Liver (tissue), 9 donors: ENCODE data around the gene NXN. TPM values are rescaled to one million over a fixed set of nuclear protein-coding genes. Genes with fewer than 3 reads are reported as not detected.

Experiments used
- DNase-seq: peaks from one replicate; pipeline ENCODE4 v3.0.0-alpha.2; 2017; ENCODE audit warnings: low spot score
- H3K27ac ChIP-seq, 2 donors: one replicate each; pipeline ENCODE4 v1.7.0; 2013; ENCODE audit warnings: inconsistent platforms in 2 of 2, low read length in 2 of 2, control low read depth in 1 of 2, low read depth in 1 of 2, mild to moderate bottlenecking in 1 of 2
- H3K27me3 ChIP-seq, 4 donors: one replicate each; pipeline versions ENCODE4 v1.6.1 to v1.7.0; 2013; ENCODE audit warnings: low read length in 3 of 4, inconsistent platforms in 1 of 4, mild to moderate bottlenecking in 1 of 4, moderate library complexity in 1 of 4; ENCODE audit not compliant: control insufficient read depth in 4 of 4, insufficient read depth in 4 of 4
- H3K36me3 ChIP-seq, 4 donors: one replicate each; pipeline versions ENCODE4 v1.6.1 to v1.7.0; 2013; ENCODE audit warnings: low read length in 3 of 4, mild to moderate bottlenecking in 3 of 4, low read depth in 1 of 4, moderate library complexity in 1 of 4; ENCODE audit not compliant: control insufficient read depth in 4 of 4, insufficient read depth in 3 of 4
- H3K4me1 ChIP-seq, 4 donors: one replicate each; pipeline versions ENCODE4 v1.6.1 to v1.7.0; 2013; ENCODE audit warnings: low read length in 3 of 4, mild to moderate bottlenecking in 3 of 4, moderate library complexity in 1 of 4; ENCODE audit not compliant: control insufficient read depth in 4 of 4, insufficient read depth in 4 of 4
- H3K4me3 ChIP-seq, 3 donors: one replicate each; pipeline versions ENCODE4 v1.6.1 to v1.7.0; 2013; ENCODE audit warnings: low read length in 3 of 3, control low read depth in 1 of 3, low read depth in 1 of 3, mild to moderate bottlenecking in 1 of 3
- H3K9ac ChIP-seq, 2 donors: one replicate each; pipeline ENCODE4 v1.7.0; 2013; ENCODE audit warnings: low read length in 2 of 2, mild to moderate bottlenecking in 2 of 2, moderate library complexity in 2 of 2, control low read depth in 1 of 2, low read depth in 1 of 2
- H3K9me3 ChIP-seq, 4 donors: one replicate each; pipeline versions ENCODE4 v1.6.1 to v1.7.0; 2013; ENCODE audit warnings: low read length in 3 of 4; ENCODE audit not compliant: control insufficient read depth in 4 of 4
- ATF3 ChIP-seq: IDR thresholded peaks from 2 replicates; pipeline ENCODE4 v1.6.1; 2016; ENCODE audit warnings: antibody characterized with exemption
- CTCF ChIP-seq: fragments of 150-350 bp; IDR thresholded peaks from 2 replicates; pipeline ENCODE4 v1.5.1; 2017; ENCODE audit warnings: improper control_type of control experiment, low read depth, low read length; ENCODE audit not compliant: missing input control
- EGR1 ChIP-seq, 2 donors: IDR thresholded peaks; 2 replicates each; pipeline ENCODE4 v1.6.1; 2016 to 2018; ENCODE audit warnings: antibody characterized with exemption in 2 of 2, low read depth in 2 of 2
- FOXA2 ChIP-seq: IDR thresholded peaks from 2 replicates; pipeline ENCODE4 v1.6.1; 2016; ENCODE audit warnings: antibody characterized with exemption
- GABPA ChIP-seq, 2 donors: IDR thresholded peaks in 1 of 2; conservative IDR thresholded peaks in 1 of 2; 2 replicates each; pipeline ENCODE4 v1.6.1; 2016; ENCODE audit warnings: antibody characterized with exemption in 2 of 2, mild to moderate bottlenecking in 1 of 2, moderate library complexity in 1 of 2
- HNF4A ChIP-seq, 2 donors: conservative IDR thresholded peaks; 2 replicates each; pipeline ENCODE4 v1.6.1; 2016; ENCODE audit warnings: antibody characterized with exemption in 2 of 2, mild to moderate bottlenecking in 2 of 2
- JUND ChIP-seq, 2 donors: IDR thresholded peaks; 2 replicates each; pipeline ENCODE4 v1.6.1; 2016; ENCODE audit warnings: antibody characterized with exemption in 2 of 2
- MAX ChIP-seq: IDR thresholded peaks from 2 replicates; pipeline ENCODE4 v1.6.1; 2016; ENCODE audit warnings: antibody characterized with exemption
- NR2F2 ChIP-seq: IDR thresholded peaks from 2 replicates; pipeline ENCODE4 v1.6.1; 2016; ENCODE audit warnings: antibody characterized with exemption
- RAD21 ChIP-seq, 2 donors: IDR thresholded peaks; 2 replicates each; pipeline ENCODE4 v1.6.1; 2016; ENCODE audit warnings: antibody characterized with exemption in 2 of 2, mild to moderate bottlenecking in 2 of 2
- REST ChIP-seq: IDR thresholded peaks from 2 replicates; pipeline ENCODE4 v1.6.1; 2016; ENCODE audit warnings: antibody characterized with exemption, mild to moderate bottlenecking
- RXRA ChIP-seq, 2 donors: IDR thresholded peaks; 2 replicates each; pipeline ENCODE4 v1.6.1; 2017 to 2018; ENCODE audit warnings: antibody characterized with exemption in 2 of 2, mild to moderate bottlenecking in 1 of 2
- SP1 ChIP-seq: IDR thresholded peaks from 2 replicates; pipeline ENCODE4 v1.6.1; 2018; ENCODE audit warnings: antibody characterized with exemption, mild to moderate bottlenecking
- TAF1 ChIP-seq: conservative IDR thresholded peaks from 2 replicates; pipeline ENCODE4 v1.6.1; 2016; ENCODE audit warnings: antibody characterized with exemption, mild to moderate bottlenecking
- YY1 ChIP-seq: IDR thresholded peaks from 2 replicates; pipeline ENCODE4 v1.6.1; 2016; ENCODE audit warnings: antibody characterized with exemption, mild to moderate bottlenecking
- whole genome bisulfite sequencing: extraction: QIAGEN DNeasy Blood & Tissue Kit; methylation state at CpG from one replicate; pipeline ENCODE4 v1.1.7; 2013; 5-methylcytosine and 5-hydroxymethylcytosine counted together
- polyA plus RNA-seq, 2 donors: library from polyadenylated mRNA; stranded (reverse) in 1 of 2; unstranded in 1 of 2; fragments of 200-250 nt in 1 of 2; fragments of >200 nt in 1 of 2; fragmentation: Nextera tagmentation in 1 of 2; extraction: Ambion mirVana in 1 of 2; gene quantifications; one replicate each; pipeline versions ENCODE4 v1.2.1 to v1.2.3, GENCODE V29; 2013 to 2015
- total RNA-seq, 2 donors: library from RNA; depleted of rRNA; stranded (reverse); fragments of >200 nt; gene quantifications; one replicate each; pipeline ENCODE4 v1.2.3, GENCODE V29; 2014
- donor health status: healthy.
- donor health status: healthy.
- donor health status: healthy.
- donor health status: healthy.
- donor health status: healthy.

Gene NXN
- total and polyA plus RNA-seq, 4 donors, result 2.3 to 4.5 (median 3.3) TPM

GRCh38 chr17:921161-921560 lies 58.4 kb downstream of the NXN start:
- Histone ChIP-seq H3K4me1 (no peaks in the 10 kb centered on the region), H3K36me3 (no peaks in the 10 kb centered on the region), H3K27me3 (peaks cover 0 to 2% (median 0%) of the 10 kb centered on the region in 4 donors), H3K9me3 (no peaks in the 10 kb centered on the region), H3K4me3 (no peak overlapping the region), H3K9ac (no peak overlapping the region), H3K27ac (no peak overlapping the region)
- TF ChIP-seq RAD21 (IDR thresholded peaks at IDR 0.05), result no peak
- no peak for TF ChIP-seq CTCF
- TF ChIP-seq TAF1, result no peak
- no peak for TF ChIP-seq YY1
- no peak for TF ChIP-seq MAX
- no peak for TF ChIP-seq JUND (IDR thresholded peaks at IDR 0.05)
- TF ChIP-seq NR2F2, result no peak
- no peak for TF ChIP-seq HNF4A (conservative IDR thresholded peaks at IDR 0.05)
- no peak for TF ChIP-seq REST
- no peak for TF ChIP-seq RXRA (IDR thresholded peaks at IDR 0.05)
- TF ChIP-seq ATF3, result no peak
- TF ChIP-seq GABPA (IDR thresholded peaks at IDR 0.05 in 1 of 2, conservative IDR thresholded peaks at IDR 0.05 in 1 of 2), result no peak
- DNase-seq, result no peak
- WGBS, result 94% methylated on average over 13 of the region's 13 CpGs

- TF ChIP-seq NR2F2, result no peak
- TF ChIP-seq ATF3, result no peak
- TF ChIP-seq YY1, result no peak
- TF ChIP-seq RAD21 (IDR thresholded peaks at IDR 0.05), result no peak
- TF ChIP-seq GABPA (IDR thresholded peaks at IDR 0.05 in 1 of 2, conservative IDR thresholded peaks at IDR 0.05 in 1 of 2), result no peak
- no peak for TF ChIP-seq EGR1 (IDR thresholded peaks at IDR 0.05; ENCODE audit: low read depth in 2 of 2)
- no peak for TF ChIP-seq TAF1
- TF ChIP-seq FOXA2, result no peak
- no peak for TF ChIP-seq SP1
- no peak for TF ChIP-seq HNF4A (conservative IDR thresholded peaks at IDR 0.05)
- TF ChIP-seq RXRA (IDR thresholded peaks at IDR 0.05), result no peak
- no peak for TF ChIP-seq CTCF
- no peak for TF ChIP-seq MAX
- no peak for DNase-seq
These were observed 59.4 kb downstream of the NXN start for GRCh38 chr17:920190-920589.

More at GRCh38 chr17:920190-920589, 59.4 kb downstream of the NXN start:
- H3K36me3 ChIP-seq, result no peaks in the 10 kb centered on the region
- no peak overlapping the region for H3K9ac ChIP-seq
- H3K4me3 ChIP-seq, result no peak overlapping the region
- H3K4me1 ChIP-seq, result no peaks in the 10 kb centered on the region
- no peak overlapping the region for H3K27ac ChIP-seq
- no peaks in the 10 kb centered on the region for H3K9me3 ChIP-seq
- peaks cover 0 to 2% (median 0%) of the 10 kb centered on the region in 4 donors for H3K27me3 ChIP-seq
- 95% methylated on average over 16 of the region's 16 CpGs for WGBS
